Measurements from ENCODE around the gene PLOD1. TPM values are rescaled to one million over a fixed set of nuclear protein-coding genes. Genes with fewer than 3 reads are reported as not detected.

Gene PLOD1
- total RNA-seq, 1 experiment from 2014 or later: 94.8 TPM

- TF ChIP-seq EZH2 (IDR thresholded peaks at IDR 0.05; ENCODE audit: borderline replicate concordance, low read depth, low read length, poor library complexity, severe bottlenecking) (no peak), CTCF (conservative IDR thresholded peaks at IDR 0.05; ENCODE audit: low read depth, low read length) (no peak)
- CTCF ChIA-PET: no interaction called here
- Histone ChIP-seq H3K4me1 (ENCODE audit: insufficient read depth, low read length, poor library complexity, severe bottlenecking) (peaks cover 51% of the 10 kb centered on the region), H3K27me3 (replicated peaks; ENCODE audit: insufficient read depth, low read depth, low read length, poor library complexity) (no peaks in the 10 kb centered on the region), H3K9me3 (ENCODE audit: low read depth, low read length, poor library complexity, severe bottlenecking) (no peaks in the 10 kb centered on the region), H3K4me3 (ENCODE audit: low read depth, low read length, poor library complexity, severe bottlenecking) (no peak overlapping the region), H3K27ac (ENCODE audit: low read depth, low read length, poor library complexity, severe bottlenecking) (peak overlapping the region; percentile 96), H3K36me3 (ENCODE audit: insufficient read depth, low read length, poor library complexity, severe bottlenecking) (peaks cover 34% of the 10 kb centered on the region)
- DNase-seq (ENCODE audit: low spot score): no peak
- no TSS peak for BruUV-seq (replicated peaks)
- intact Hi-C loops (cut with micrococcal nuclease; ENCODE audit: unreplicated experiment): no loop called here
- POLR2A ChIA-PET (ENCODE audit: low non-redundant PET): interaction anchor here (0.6 kb wide), 1 partner anchor 75 kb away, joined by 3 read pairs; no protein-coding TSS in a partner anchor
Measured at GRCh38 chr1:11984121-11984520, 49.6 kb downstream of the PLOD1 start.

- CTCF ChIA-PET: no interaction called here
Measured at GRCh38 chr1:11984576-11984975, 50.1 kb downstream of the PLOD1 start.

GRCh38 chr1:11985171-11985570 is 50.7 kb downstream of the PLOD1 start:
- Histone ChIP-seq H3K27ac (ENCODE audit: low read depth, low read length, poor library complexity, severe bottlenecking) (peak overlapping the region; percentile 96), H3K4me3 (ENCODE audit: low read depth, low read length, poor library complexity, severe bottlenecking) (no peak overlapping the region), H3K9me3 (ENCODE audit: low read depth, low read length, poor library complexity, severe bottlenecking) (no peaks in the 10 kb centered on the region), H3K27me3 (replicated peaks; ENCODE audit: insufficient read depth, low read depth, low read length, poor library complexity) (no peaks in the 10 kb centered on the region), H3K36me3 (ENCODE audit: insufficient read depth, low read length, poor library complexity, severe bottlenecking) (peaks cover 45% of the 10 kb centered on the region), H3K4me1 (ENCODE audit: insufficient read depth, low read length, poor library complexity, severe bottlenecking) (peaks cover 51% of the 10 kb centered on the region)
- intact Hi-C loops (cut with micrococcal nuclease; ENCODE audit: unreplicated experiment): loop anchor here (5.0 kb wide), 1 partner anchor 53 kb away; the partner anchor contains the start of gene PLOD1
- BruUV-seq (replicated peaks): no TSS peak
- ChIA-PET POLR2A (ENCODE audit: low non-redundant PET) (no interaction called here), CTCF (no interaction called here)
- no peak for DNase-seq (ENCODE audit: low spot score)
- TF ChIP-seq CTCF (conservative IDR thresholded peaks at IDR 0.05; ENCODE audit: low read depth, low read length): no peak
- no peak for TF ChIP-seq EZH2 (IDR thresholded peaks at IDR 0.05; ENCODE audit: borderline replicate concordance, low read depth, low read length, poor library complexity, severe bottlenecking)

More at GRCh38 chr1:11984576-11984975, 50.1 kb downstream of the PLOD1 start:
- Histone ChIP-seq H3K9me3 (ENCODE audit: low read depth, low read length, poor library complexity, severe bottlenecking) (no peaks in the 10 kb centered on the region), H3K4me3 (ENCODE audit: low read depth, low read length, poor library complexity, severe bottlenecking) (no peak overlapping the region), H3K36me3 (ENCODE audit: insufficient read depth, low read length, poor library complexity, severe bottlenecking) (peaks cover 39% of the 10 kb centered on the region), H3K27me3 (replicated peaks; ENCODE audit: insufficient read depth, low read depth, low read length, poor library complexity) (no peaks in the 10 kb centered on the region), H3K27ac (ENCODE audit: low read depth, low read length, poor library complexity, severe bottlenecking) (peak overlapping the region; percentile 96), H3K4me1 (ENCODE audit: insufficient read depth, low read length, poor library complexity, severe bottlenecking) (peaks cover 51% of the 10 kb centered on the region)
- intact Hi-C loops (cut with micrococcal nuclease; ENCODE audit: unreplicated experiment): no loop called here
- POLR2A ChIA-PET (ENCODE audit: low non-redundant PET): interaction anchor here (0.6 kb wide), 1 partner anchor 76 kb away, joined by 3 read pairs; no protein-coding TSS in a partner anchor
- TF ChIP-seq EZH2 (IDR thresholded peaks at IDR 0.05; ENCODE audit: borderline replicate concordance, low read depth, low read length, poor library complexity, severe bottlenecking): no peak
- no peak for TF ChIP-seq CTCF (conservative IDR thresholded peaks at IDR 0.05; ENCODE audit: low read depth, low read length)
- DNase-seq (ENCODE audit: low spot score): no peak
- BruUV-seq (replicated peaks): no TSS peak

Measured in A673 (cell line).